ENCODE data around the gene CELSR1. TPM values are rescaled to one million over a fixed set of nuclear protein-coding genes. Genes with fewer than 3 reads are reported as not detected.

Gene CELSR1
- total RNA-seq, 3 donors from 2014 or later: 0.96 to 36.7 (median 21.2) TPM

- H3K9me3 ChIP-seq: peaks cover 7 to 9% of the 10 kb centered on the region in 2 donors
- no peaks in the 10 kb centered on the region for H3K4me1 ChIP-seq
- no peak for TF ChIP-seq POLR2AphosphoS5 (IDR thresholded peaks at IDR 0.05)
- TF ChIP-seq, protein P1, sequence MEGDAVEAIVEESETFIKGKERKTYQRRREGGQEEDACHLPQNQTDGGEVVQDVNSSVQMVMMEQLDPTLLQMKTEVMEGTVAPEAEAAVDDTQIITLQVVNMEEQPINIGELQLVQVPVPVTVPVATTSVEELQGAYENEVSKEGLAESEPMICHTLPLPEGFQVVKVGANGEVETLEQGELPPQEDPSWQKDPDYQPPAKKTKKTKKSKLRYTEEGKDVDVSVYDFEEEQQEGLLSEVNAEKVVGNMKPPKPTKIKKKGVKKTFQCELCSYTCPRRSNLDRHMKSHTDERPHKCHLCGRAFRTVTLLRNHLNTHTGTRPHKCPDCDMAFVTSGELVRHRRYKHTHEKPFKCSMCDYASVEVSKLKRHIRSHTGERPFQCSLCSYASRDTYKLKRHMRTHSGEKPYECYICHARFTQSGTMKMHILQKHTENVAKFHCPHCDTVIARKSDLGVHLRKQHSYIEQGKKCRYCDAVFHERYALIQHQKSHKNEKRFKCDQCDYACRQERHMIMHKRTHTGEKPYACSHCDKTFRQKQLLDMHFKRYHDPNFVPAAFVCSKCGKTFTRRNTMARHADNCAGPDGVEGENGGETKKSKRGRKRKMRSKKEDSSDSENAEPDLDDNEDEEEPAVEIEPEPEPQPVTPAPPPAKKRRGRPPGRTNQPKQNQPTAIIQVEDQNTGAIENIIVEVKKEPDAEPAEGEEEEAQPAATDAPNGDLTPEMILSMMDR (IDR thresholded peaks at IDR 0.05): no peak
- TF ChIP-seq POLR2A (IDR thresholded peaks at IDR 0.05): no peak
- H3K4me3 ChIP-seq: no peak overlapping the region
- no peak for DNase-seq (ENCODE audit: low spot score in 2 of 2)
- no peaks in the 10 kb centered on the region for H3K27me3 ChIP-seq
- no peaks in the 10 kb centered on the region for H3K36me3 ChIP-seq
- intact Hi-C loops (cut with DNase I; ENCODE audit: low total_unique reads): no loop called here
- H3K27ac ChIP-seq: no peak overlapping the region
These were observed 161.3 kb downstream of the CELSR1 start for GRCh38 chr22:46376111-46376510.

DNA sequence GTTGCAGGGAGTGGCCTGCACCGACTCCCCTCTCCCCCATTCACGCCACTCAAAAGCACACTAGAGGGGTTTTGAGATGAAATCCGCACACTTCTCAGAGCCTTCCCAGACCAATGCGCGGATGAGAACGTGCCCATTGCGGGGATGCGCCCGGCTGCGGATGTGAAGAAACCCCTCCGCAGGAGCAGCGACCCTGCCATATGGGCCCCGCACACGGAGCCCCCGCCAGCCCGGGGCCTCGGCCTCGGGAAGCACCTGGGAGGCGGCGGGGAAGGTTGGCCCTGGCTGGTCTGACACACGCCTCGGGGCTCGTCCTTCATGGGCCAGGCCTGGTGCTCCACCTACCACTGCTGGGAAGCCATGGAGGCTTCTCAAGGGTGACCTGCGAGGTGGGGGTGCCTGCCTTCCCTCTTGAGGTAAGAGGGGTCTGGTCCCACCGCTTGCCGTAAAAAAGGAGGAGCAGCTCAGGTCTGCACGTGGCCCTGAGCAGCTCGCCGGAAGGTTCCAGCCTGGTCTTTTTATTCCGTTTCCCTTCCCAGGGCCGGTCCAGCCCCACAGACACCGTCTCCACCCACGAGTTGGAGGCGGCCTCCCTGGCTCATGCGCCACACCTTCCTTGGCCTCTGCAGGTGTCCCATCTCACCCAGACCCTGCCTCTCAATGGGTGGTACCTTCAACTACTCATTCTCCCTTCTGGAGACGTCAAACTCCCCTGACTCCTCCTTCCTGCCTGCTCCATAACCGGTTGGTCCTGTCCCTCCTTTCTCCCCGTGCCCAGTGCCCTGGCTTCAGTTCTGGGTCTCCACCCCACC is 162.6 kb downstream of the CELSR1 start:
- intact Hi-C loops (cut with DNase I; ENCODE audit: low total_unique reads): no loop called here
- DNase-seq (ENCODE audit: low spot score in 2 of 2): peak; percentile 69 to 84

GRCh38 chr22:46373921-46374662 is 163.3 kb downstream of the CELSR1 start:
- H3K36me3 ChIP-seq: no peaks in the 10 kb centered on the region
- H3K27me3 ChIP-seq: no peaks in the 10 kb centered on the region
- H3K27ac ChIP-seq: peak overlapping the region in 1 of 2 donors; percentile 52
- intact Hi-C loops (cut with DNase I; ENCODE audit: low total_unique reads): no loop called here
- H3K4me3 ChIP-seq: no peak overlapping the region
- no peak for DNase-seq (ENCODE audit: low spot score in 2 of 2)
- TF ChIP-seq, protein P1 (IDR thresholded peaks at IDR 0.05): no peak
- TF ChIP-seq POLR2AphosphoS5 (IDR thresholded peaks at IDR 0.05) (no peak), POLR2A (IDR thresholded peaks at IDR 0.05) (no peak)
- peaks cover 7 to 9% of the 10 kb centered on the region in 2 donors for H3K9me3 ChIP-seq
- no peaks in the 10 kb centered on the region for H3K4me1 ChIP-seq

More for the DNA sequence above, 162.6 kb downstream of the CELSR1 start:
- H3K9me3 ChIP-seq: peaks cover 7 to 9% of the 10 kb centered on the region in 2 donors
- TF ChIP-seq, protein P1 (IDR thresholded peaks at IDR 0.05): no peak
- TF ChIP-seq POLR2A (IDR thresholded peaks at IDR 0.05) (no peak), POLR2AphosphoS5 (IDR thresholded peaks at IDR 0.05) (no peak)
- H3K4me3 ChIP-seq: no peak overlapping the region
- H3K27me3 ChIP-seq: no peaks in the 10 kb centered on the region
- peak overlapping the region in 1 of 2 donors; percentile 52 for H3K27ac ChIP-seq
- H3K36me3 ChIP-seq: no peaks in the 10 kb centered on the region
- H3K4me1 ChIP-seq: no peaks in the 10 kb centered on the region

GRCh38 chr22:46373159-46373558 is 164.3 kb downstream of the CELSR1 start:
- Histone ChIP-seq H3K36me3 (no peaks in the 10 kb centered on the region), H3K27ac (no peak overlapping the region), H3K4me3 (no peak overlapping the region), H3K27me3 (no peaks in the 10 kb centered on the region), H3K4me1 (no peaks in the 10 kb centered on the region), H3K9me3 (peaks cover 7 to 9% of the 10 kb centered on the region in 2 donors)
- DNase-seq (ENCODE audit: low spot score in 2 of 2): no peak
- TF ChIP-seq, protein P1 (IDR thresholded peaks at IDR 0.05): no peak
- TF ChIP-seq POLR2A (IDR thresholded peaks at IDR 0.05): no peak
- no peak for TF ChIP-seq POLR2AphosphoS5 (IDR thresholded peaks at IDR 0.05)
- intact Hi-C loops (cut with DNase I; ENCODE audit: low total_unique reads): no loop called here

DNA sequence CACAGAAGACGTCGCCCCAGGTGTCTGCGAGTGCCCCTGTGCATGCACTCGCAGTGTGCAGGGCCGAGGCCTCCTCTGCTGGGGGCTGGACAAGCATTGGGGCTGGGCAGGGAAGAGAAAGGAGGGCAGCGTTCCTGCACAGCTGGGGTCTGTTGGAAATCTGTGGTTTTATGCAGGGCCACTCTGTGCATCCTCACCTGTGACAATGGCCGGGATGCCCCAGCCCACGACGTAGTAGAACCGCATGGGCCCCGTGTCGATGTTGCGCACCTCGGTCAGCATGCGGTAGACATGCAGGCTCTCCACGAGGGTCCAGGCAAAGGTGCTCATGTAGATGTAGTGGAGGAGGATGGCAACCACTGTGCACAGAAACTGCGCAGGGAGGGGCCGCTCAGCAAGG is 164.7 kb downstream of the CELSR1 start:
- intact Hi-C loops (cut with DNase I; ENCODE audit: low total_unique reads): no loop called here
- TF ChIP-seq POLR2A (IDR thresholded peaks at IDR 0.05): no peak
- TF ChIP-seq, protein P1 (IDR thresholded peaks at IDR 0.05): no peak
- no peak for TF ChIP-seq POLR2AphosphoS5 (IDR thresholded peaks at IDR 0.05)
- DNase-seq (ENCODE audit: low spot score in 2 of 2): no peak
- H3K27ac ChIP-seq: no peak overlapping the region
- H3K36me3 ChIP-seq: no peaks in the 10 kb centered on the region
- H3K9me3 ChIP-seq: peaks cover 7 to 9% of the 10 kb centered on the region in 2 donors
- no peaks in the 10 kb centered on the region for H3K4me1 ChIP-seq
- H3K27me3 ChIP-seq: no peaks in the 10 kb centered on the region
- no peak overlapping the region for H3K4me3 ChIP-seq
